ENCODE measurements around the gene RAB44.

Gene RAB44

DNA sequence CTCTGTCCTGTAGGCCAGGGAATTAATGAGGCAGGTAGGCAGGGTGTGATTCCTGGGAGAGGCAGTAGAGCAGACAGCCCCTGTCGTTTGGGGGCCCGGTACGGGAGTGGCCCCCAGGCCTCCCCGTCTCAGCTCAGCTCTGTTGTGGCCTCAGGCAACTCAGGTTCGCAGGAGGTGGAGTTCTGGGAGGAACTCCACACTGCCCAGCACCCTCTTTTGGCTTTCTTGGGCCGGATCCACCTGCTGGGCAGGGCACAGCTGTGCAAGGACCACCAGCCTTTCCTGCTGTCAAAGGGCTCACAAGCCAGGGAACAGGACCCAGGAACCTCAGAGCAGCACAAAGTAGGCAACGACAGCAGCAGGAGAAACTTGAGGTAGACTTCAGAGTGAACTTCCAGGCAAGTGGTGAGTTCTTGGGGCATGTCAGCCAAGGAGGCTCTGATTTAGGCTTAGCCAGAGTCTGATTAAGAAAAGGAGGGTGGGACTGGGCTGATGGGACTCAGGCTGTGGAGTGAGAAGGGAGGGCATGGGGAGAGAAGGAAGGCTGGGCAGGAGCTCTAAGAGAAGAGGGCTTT, 36.9 kb downstream of the RAB44 start:
- Mint-ChIP-seq H3K4me1 (peaks cover 6% of the 10 kb centered on the region), H3K27ac (no peak overlapping the region), H3K9me3 (no peaks in the 10 kb centered on the region), H3K4me3 (no peak overlapping the region), H3K27me3 (ENCODE audit: low read depth, poor library complexity) (peaks cover 6% of the 10 kb centered on the region), H3K36me3 (ENCODE audit: low read depth) (no peaks in the 10 kb centered on the region)
- TF ChIP-seq, protein P1, sequence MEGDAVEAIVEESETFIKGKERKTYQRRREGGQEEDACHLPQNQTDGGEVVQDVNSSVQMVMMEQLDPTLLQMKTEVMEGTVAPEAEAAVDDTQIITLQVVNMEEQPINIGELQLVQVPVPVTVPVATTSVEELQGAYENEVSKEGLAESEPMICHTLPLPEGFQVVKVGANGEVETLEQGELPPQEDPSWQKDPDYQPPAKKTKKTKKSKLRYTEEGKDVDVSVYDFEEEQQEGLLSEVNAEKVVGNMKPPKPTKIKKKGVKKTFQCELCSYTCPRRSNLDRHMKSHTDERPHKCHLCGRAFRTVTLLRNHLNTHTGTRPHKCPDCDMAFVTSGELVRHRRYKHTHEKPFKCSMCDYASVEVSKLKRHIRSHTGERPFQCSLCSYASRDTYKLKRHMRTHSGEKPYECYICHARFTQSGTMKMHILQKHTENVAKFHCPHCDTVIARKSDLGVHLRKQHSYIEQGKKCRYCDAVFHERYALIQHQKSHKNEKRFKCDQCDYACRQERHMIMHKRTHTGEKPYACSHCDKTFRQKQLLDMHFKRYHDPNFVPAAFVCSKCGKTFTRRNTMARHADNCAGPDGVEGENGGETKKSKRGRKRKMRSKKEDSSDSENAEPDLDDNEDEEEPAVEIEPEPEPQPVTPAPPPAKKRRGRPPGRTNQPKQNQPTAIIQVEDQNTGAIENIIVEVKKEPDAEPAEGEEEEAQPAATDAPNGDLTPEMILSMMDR (IDR thresholded peaks at IDR 0.05) = no peak
- DNase-seq = no peak

DNA sequence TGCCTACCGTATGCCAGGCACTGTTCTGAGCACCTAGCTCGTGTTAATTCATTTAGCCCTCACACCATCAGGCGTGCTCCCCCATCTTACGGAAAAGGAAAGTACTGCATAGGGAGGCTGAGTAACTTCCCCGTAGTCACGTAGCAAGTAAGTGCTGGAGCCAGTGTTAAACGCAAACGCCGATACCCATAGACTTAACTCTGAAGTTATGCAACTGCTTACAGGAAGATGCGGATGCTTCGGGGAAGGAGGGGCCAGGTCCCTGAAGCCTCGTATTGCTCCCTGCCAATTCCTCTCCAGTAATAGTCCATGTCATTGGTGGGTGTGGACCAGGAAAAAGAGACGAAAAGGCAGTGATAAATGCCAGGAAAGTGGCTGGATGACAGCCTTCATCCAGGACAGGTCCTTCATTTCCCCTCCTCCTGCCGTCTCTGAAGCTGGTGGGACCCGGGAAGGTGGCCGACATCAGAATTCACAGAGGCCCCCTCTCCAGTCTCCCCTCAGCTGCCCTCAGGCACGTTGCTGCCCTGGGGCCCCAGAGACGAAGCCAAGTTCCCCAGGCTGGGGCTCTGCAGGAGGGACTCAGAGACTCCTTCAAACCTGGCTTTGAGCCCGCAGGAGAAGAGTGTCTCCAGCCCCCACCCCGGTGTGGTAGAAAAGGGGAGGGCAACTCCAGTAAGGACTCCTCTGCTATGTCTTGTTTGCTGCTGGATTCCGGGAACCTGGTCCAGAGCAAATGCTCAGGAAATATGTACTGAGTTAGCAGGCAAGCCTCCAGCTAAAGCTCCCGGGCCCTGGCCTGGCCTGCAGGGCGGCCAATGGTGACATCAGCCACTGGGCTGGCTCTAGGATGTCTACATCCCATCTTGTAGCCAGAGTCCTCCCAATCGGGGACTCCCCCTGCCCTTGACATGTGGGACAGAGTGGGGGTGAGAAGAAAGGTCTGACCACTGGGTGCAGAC, 37.8 kb downstream of the RAB44 start:
- DNase-seq = no peak
- Mint-ChIP-seq H3K9me3 (no peaks in the 10 kb centered on the region), H3K4me3 (no peak overlapping the region), H3K27me3 (ENCODE audit: low read depth, poor library complexity) (peaks cover 9% of the 10 kb centered on the region), H3K4me1 (peaks cover 6% of the 10 kb centered on the region), H3K36me3 (ENCODE audit: low read depth) (no peaks in the 10 kb centered on the region), H3K27ac (no peak overlapping the region)
- TF ChIP-seq, protein P1 (IDR thresholded peaks at IDR 0.05) = no peak

GRCh38 chr6:36737043-36737785, 39.6 kb downstream of the RAB44 start:
- no peaks in the 10 kb centered on the region for H3K9me3 Mint-ChIP-seq
- H3K4me3 Mint-ChIP-seq = no peak overlapping the region
- peaks cover 9% of the 10 kb centered on the region for H3K27me3 Mint-ChIP-seq (ENCODE audit: low read depth, poor library complexity)
- DNase-seq = no peak
- peaks cover 6% of the 10 kb centered on the region for H3K4me1 Mint-ChIP-seq
- H3K36me3 Mint-ChIP-seq (ENCODE audit: low read depth) = no peaks in the 10 kb centered on the region
- TF ChIP-seq, protein P1 (IDR thresholded peaks at IDR 0.05) = no peak
- H3K27ac Mint-ChIP-seq = no peak overlapping the region

- Mint-ChIP-seq H3K4me1 (peaks cover 6% of the 10 kb centered on the region), H3K9me3 (no peaks in the 10 kb centered on the region), H3K27me3 (ENCODE audit: low read depth, poor library complexity) (peaks cover 9% of the 10 kb centered on the region), H3K27ac (no peak overlapping the region), H3K36me3 (ENCODE audit: low read depth) (no peaks in the 10 kb centered on the region), H3K4me3 (no peak overlapping the region)
- no peak for DNase-seq
- TF ChIP-seq, protein P1 (IDR thresholded peaks at IDR 0.05) = no peak
Observed at GRCh38 chr6:36738108-36738507, 40.5 kb downstream of the RAB44 start.

- H3K9me3 Mint-ChIP-seq = no peaks in the 10 kb centered on the region
Observed at GRCh38 chr6:36739947-36740817, 42.6 kb downstream of the RAB44 start.

More at GRCh38 chr6:36739947-36740817, 42.6 kb downstream of the RAB44 start:
- Mint-ChIP-seq H3K27me3 (ENCODE audit: low read depth, poor library complexity) (peaks cover 3% of the 10 kb centered on the region), H3K4me1 (peaks cover 12% of the 10 kb centered on the region), H3K36me3 (ENCODE audit: low read depth) (no peaks in the 10 kb centered on the region), H3K27ac (no peak overlapping the region), H3K4me3 (no peak overlapping the region)
- TF ChIP-seq, protein P1 (IDR thresholded peaks at IDR 0.05) = no peak
- no peak for DNase-seq
